Epithelial cell of esophagus (primary cell): Measurements from ENCODE around the gene SYK.
A peak's percentile ranks its signal among the peaks of the same experiment; 100 is the strongest.

Experiments used
- DNase-seq: peaks from one replicate; pipeline ENCODE4 v3.0.0; 2010; ENCODE audit warnings: low read depth
- H3K4me3 ChIP-seq: 2 replicates; pipeline ENCODE4 v1.5.1; 2011; ENCODE audit warnings: mild to moderate bottlenecking, low read length, control low read depth
- TF ChIP-seq, protein P1 (sequence below): IDR thresholded peaks from 2 replicates; pipeline ENCODE4 v1.5.1; 2011; ENCODE audit warnings: low read depth, mild to moderate bottlenecking, low read length, control low read depth, inconsistent platforms; ENCODE audit not compliant: insufficient read depth; ENCODE audit errors: missing control alignments

The SYK gene

DNA sequence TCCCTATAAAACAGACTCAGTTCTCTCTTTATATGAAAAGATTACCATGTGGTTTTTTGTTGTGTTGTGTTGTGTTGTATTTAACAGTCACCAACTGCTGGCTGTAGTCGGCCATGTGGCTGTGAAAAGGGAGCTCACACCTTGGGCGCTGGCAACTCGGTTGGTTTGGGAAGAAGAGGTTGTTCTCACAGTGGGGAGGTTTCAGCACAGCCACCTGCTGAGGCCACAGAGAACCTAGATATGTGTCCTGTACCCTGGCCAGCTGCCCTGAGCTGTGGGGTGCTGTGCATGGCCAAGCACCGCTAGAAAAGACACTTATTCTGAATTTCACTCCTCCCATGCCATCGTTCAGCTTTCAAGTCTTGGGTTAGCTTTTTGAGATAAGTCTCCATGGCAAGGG, 58.8 kb downstream of the SYK start:
- DNase-seq, result no peak
- H3K4me3 ChIP-seq, result no peak overlapping the region
- TF ChIP-seq, protein P1, sequence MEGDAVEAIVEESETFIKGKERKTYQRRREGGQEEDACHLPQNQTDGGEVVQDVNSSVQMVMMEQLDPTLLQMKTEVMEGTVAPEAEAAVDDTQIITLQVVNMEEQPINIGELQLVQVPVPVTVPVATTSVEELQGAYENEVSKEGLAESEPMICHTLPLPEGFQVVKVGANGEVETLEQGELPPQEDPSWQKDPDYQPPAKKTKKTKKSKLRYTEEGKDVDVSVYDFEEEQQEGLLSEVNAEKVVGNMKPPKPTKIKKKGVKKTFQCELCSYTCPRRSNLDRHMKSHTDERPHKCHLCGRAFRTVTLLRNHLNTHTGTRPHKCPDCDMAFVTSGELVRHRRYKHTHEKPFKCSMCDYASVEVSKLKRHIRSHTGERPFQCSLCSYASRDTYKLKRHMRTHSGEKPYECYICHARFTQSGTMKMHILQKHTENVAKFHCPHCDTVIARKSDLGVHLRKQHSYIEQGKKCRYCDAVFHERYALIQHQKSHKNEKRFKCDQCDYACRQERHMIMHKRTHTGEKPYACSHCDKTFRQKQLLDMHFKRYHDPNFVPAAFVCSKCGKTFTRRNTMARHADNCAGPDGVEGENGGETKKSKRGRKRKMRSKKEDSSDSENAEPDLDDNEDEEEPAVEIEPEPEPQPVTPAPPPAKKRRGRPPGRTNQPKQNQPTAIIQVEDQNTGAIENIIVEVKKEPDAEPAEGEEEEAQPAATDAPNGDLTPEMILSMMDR, result no peak

DNA sequence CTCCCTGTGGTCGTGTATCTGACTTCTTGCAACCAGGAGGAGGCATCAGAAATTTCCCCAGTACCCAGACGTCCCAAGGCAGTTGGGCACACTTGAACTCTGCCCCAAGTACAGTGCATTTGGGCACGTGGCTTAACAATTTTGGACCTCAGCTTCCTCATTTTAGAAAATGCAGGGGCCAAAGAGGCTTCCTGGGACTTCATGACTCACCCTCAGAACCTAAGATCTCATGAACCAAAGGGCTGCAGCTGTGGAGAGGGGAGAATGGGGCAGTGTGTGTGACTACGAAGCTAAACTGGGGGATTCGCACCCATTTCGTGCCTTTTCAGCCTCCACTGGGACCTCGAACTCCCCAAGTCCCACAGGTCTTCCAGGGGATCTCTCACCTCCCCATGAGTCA, 59.2 kb downstream of the SYK start:
- DNase-seq, result no peak
- H3K4me3 ChIP-seq, result no peak overlapping the region
- TF ChIP-seq, protein P1, result no peak

DNA sequence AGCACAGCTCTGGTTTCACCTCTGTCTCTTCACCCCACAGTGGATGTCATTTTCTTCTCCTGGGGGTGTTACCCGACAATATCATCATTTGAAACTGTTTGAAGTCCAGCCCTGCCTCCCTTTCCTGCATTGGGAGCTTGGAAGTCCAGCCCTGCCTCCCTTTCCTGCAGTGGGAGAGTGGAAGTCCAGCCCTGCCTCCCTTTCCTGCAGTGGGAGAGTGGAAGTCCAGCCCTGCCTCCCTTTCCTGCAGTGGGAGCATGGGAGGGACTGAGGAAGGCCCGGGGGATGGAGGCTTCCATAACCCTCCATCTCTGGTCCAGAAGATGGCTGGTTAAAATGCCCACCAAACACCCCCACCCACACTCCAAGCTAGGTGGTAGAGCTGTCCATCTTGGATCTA, 59.8 kb downstream of the SYK start:
- TF ChIP-seq, protein P1, result no peak
- H3K4me3 ChIP-seq, result no peak overlapping the region
- no peak for DNase-seq

DNA sequence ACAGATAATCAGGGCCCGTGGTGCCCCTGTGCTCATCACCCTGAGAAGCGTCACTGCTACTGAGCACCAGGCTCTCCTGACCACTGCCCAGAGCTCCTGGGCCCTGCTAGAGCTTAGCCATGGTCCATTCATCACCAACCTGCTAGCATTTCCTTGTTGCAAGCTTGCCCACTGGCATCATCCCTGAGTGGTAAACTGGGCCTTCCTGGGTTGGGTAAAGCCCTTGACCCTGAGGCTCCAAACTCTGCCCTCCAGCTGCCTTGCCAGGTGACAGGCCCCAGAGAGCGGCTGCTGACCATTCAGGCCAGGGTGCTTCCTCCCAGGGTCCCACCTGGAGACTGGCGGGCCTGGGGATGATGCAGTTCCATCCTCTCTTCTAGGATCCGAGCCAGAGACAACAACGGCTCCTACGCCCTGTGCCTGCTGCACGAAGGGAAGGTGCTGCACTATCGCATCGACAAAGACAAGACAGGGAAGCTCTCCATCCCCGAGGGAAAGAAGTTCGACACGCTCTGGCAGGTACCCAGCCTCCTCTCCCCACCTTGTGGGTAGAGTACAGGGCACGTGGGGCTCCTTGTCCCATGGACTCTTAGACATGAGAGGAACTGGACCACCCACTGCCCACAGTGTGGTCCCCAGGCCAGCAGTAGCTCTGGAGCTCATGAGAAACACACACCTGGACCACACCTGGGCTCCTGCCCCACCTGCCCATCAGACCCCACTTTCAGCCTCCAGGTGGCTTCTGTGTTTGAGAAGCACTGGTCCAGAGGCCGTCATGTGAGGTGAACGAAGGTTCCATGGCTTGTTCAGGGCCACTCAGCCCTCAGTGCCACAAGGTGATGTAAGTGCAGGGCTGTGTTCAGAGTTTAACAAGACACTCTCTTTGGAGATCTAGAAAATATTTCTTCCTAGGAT, 60.5 kb downstream of the SYK start:
- TF ChIP-seq, protein P1, result no peak
- no peak overlapping the region for H3K4me3 ChIP-seq
- no peak for DNase-seq

GRCh38 chr9:90864779-90865178, 63.2 kb downstream of the SYK start:
- no peak overlapping the region for H3K4me3 ChIP-seq
- no peak for DNase-seq
- TF ChIP-seq, protein P1, result no peak

DNA sequence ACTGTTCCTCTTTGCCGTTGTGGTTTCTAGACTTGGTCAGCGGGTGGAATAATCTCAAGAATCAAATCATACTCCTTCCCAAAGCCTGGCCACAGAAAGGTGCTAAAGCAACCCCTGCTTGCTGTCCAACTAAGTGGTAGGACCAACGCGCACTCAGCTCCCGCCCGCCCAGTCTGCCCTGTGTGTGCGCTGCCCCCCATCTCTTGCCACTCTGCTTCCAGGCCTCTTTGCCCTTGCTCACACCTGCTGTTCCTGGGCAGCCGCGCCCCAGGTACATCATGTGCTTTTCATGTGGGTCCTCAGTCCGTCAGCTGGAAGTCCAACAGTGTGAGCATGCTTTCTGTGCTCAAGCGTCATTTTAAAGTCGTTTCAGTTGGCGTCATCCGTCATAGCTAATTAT, 65.5 kb downstream of the SYK start:
- no peak overlapping the region for H3K4me3 ChIP-seq
- TF ChIP-seq, protein P1, result no peak
- DNase-seq, result no peak

DNA sequence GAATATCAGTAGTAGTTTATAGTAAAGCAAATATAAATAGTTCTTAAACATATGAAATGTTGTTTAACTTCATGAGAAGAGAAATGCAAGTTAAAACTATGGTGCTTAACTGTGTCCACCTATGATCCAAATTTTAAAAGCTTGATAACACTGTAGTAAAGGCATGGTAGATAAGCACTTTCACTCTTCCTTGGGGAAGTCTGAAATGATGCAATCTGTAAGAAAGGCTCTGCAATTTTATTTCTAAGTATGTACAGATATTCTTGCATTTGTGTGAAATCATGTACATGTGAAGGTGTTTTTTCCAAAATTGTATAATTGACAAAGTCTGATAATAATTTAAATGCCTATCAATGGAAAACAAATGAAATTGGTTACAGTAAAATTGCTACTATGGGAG, 66.9 kb downstream of the SYK start:
- peak; percentile 9 for DNase-seq

More for the DNA sequence above, 66.9 kb downstream of the SYK start:
- TF ChIP-seq, protein P1, result no peak
- H3K4me3 ChIP-seq, result no peak overlapping the region
